ENCODE results near the gene UBE2E3.
"Not testable (repeated sequence)": the region's sequence is repeated elsewhere in the genome, so short reads cannot be mapped to it uniquely, and the experiment has no call there.

Gene UBE2E3

GRCh38 chr2:181085734-181086133, 105.3 kb downstream of the UBE2E3 start:
- DNase-seq: no peak

GRCh38 chr2:181091920-181092319, 111.5 kb downstream of the UBE2E3 start:
- not testable (repeated sequence) for DNase-seq

- no peak for DNase-seq
Observed at GRCh38 chr2:181095486-181095885, 115.1 kb downstream of the UBE2E3 start.

GRCh38 chr2:181103659-181104058, 123.3 kb downstream of the UBE2E3 start:
- DNase-seq: no peak

- no peak for DNase-seq
Observed at GRCh38 chr2:181104512-181105115, 124.2 kb downstream of the UBE2E3 start.

GRCh38 chr2:181105562-181105961, 125.2 kb downstream of the UBE2E3 start:
- no peak for DNase-seq

GRCh38 chr2:181106229-181106628, 125.8 kb downstream of the UBE2E3 start:
- DNase-seq: no peak

GRCh38 chr2:181106789-181107627, 126.6 kb downstream of the UBE2E3 start:
- no peak for DNase-seq

GRCh38 chr2:181107628-181107945, 127.2 kb downstream of the UBE2E3 start:
- no peak for DNase-seq

- no peak for DNase-seq
Observed at GRCh38 chr2:181111059-181111458, 130.7 kb downstream of the UBE2E3 start.

GRCh38 chr2:181112916-181113315, 132.5 kb downstream of the UBE2E3 start:
- no peak for DNase-seq

Data from effector CD4-positive, alpha-beta T cell (primary cell).